Left renal cortex interstitium (tissue), 4 donors: ENCODE data around the gene FAHD1. TPM values are rescaled to one million over a fixed set of nuclear protein-coding genes. Genes with fewer than 3 reads are reported as not detected.
"Not testable (repeated sequence)": the region's sequence is repeated elsewhere in the genome, so short reads cannot be mapped to it uniquely, and the experiment has no call there.

Source experiments
- DNase-seq, 4 donors: peaks; one replicate each; pipeline ENCODE4 v3.0.0-alpha.2; 2013; ENCODE audit warnings: low read depth in 4 of 4, low spot score in 2 of 4, missing footprints in 1 of 4
- polyA plus RNA-seq, 4 donors: library from polyadenylated mRNA; unstranded; fragments of 120-200 nt; gene quantifications; one replicate each; pipeline ENCODE4 v1.2.1, GENCODE V29; 2013; ENCODE audit not compliant: insufficient read length in 4 of 4

Gene FAHD1
- polyA plus RNA-seq, 4 donors: 39.8 to 49.5 (median 44.9) TPM

- no peak for DNase-seq
Observed at GRCh38 chr16:1788708-1789100, 38.3 kb upstream of the FAHD1 start.

GRCh38 chr16:1789643-1790045 is 37.4 kb upstream of the FAHD1 start:
- no peak for DNase-seq

GRCh38 chr16:1790261-1790610 is 36.8 kb upstream of the FAHD1 start:
- no peak for DNase-seq

GRCh38 chr16:1790611-1791255 is 36.3 kb upstream of the FAHD1 start:
- DNase-seq: no peak

GRCh38 chr16:1791256-1791942 is 35.6 kb upstream of the FAHD1 start:
- no peak for DNase-seq

- no peak for DNase-seq
Observed at GRCh38 chr16:1791943-1792812, 34.8 kb upstream of the FAHD1 start.

- no peak for DNase-seq
Observed at GRCh38 chr16:1792836-1793577, 34.0 kb upstream of the FAHD1 start.

GRCh38 chr16:1793578-1794220 is 33.3 kb upstream of the FAHD1 start, which contains the start of gene IGFALS:
IGFALS (minus strand) TSS chr16:1793705; CDS start chr16:1793652, 53 bp downstream.
- DNase-seq: no peak

GRCh38 chr16:1794221-1794871 is 32.7 kb upstream of the FAHD1 start:
- no peak for DNase-seq

- no peak for DNase-seq
Observed at GRCh38 chr16:1794908-1795666, 31.9 kb upstream of the FAHD1 start.

- DNase-seq: not testable (repeated sequence)
Observed at GRCh38 chr16:1799263-1799662, 27.7 kb upstream of the FAHD1 start.

GRCh38 chr16:1800701-1801100 is 26.3 kb upstream of the FAHD1 start:
- no peak for DNase-seq

GRCh38 chr16:1807626-1808025 is 19.4 kb upstream of the FAHD1 start:
- DNase-seq: no peak

- DNase-seq: no peak
Observed at GRCh38 chr16:1808691-1809090, 18.3 kb upstream of the FAHD1 start.

- DNase-seq: no peak
Observed at GRCh38 chr16:1809281-1809801, 17.7 kb upstream of the FAHD1 start.

- no peak for DNase-seq
Observed at GRCh38 chr16:1810106-1810505, 16.9 kb upstream of the FAHD1 start.

GRCh38 chr16:1810536-1810935 is 16.5 kb upstream of the FAHD1 start:
- no peak for DNase-seq

GRCh38 chr16:1812732-1813163 is 14.3 kb upstream of the FAHD1 start:
- peak in 1 of 4 donors; percentile 58 for DNase-seq

GRCh38 chr16:1815461-1815860 is 11.5 kb upstream of the FAHD1 start:
- DNase-seq: no peak
